HG02885 (cell line): Measurements from ENCODE around the gene PDE4A.

Experiments used
- ATAC-seq: cut with Tn5 transposase; IDR thresholded peaks from one replicate; pipeline ENCODE4 v1.9.1; 2021; ENCODE audit warnings: mild to moderate bottlenecking; ENCODE audit not compliant: unreplicated experiment, poor library complexity

PDE4A gene

GRCh38 chr19:10505583-10506229 lies 85.4 kb downstream of the PDE4A start:
- ATAC-seq, result no peak

- no peak for ATAC-seq
Measured at GRCh38 chr19:10508036-10508435, 87.7 kb downstream of the PDE4A start.

- no peak for ATAC-seq
Measured at GRCh38 chr19:10508707-10509106, 88.4 kb downstream of the PDE4A start.

GRCh38 chr19:10510301-10510802 lies 90.0 kb downstream of the PDE4A start:
- ATAC-seq, result no peak

GRCh38 chr19:10513223-10513622 lies 92.9 kb downstream of the PDE4A start:
- no peak for ATAC-seq

- ATAC-seq, result no peak
Measured at GRCh38 chr19:10514211-10515145, 94.1 kb downstream of the PDE4A start.

GRCh38 chr19:10516064-10516385 lies 95.7 kb downstream of the PDE4A start:
- ATAC-seq, result no peak

GRCh38 chr19:10516671-10517286 lies 96.4 kb downstream of the PDE4A start:
- no peak for ATAC-seq

- ATAC-seq, result no peak
Measured at GRCh38 chr19:10517361-10517759, 97.0 kb downstream of the PDE4A start, which contains the start of gene S1PR5. TSS of gene S1PR5 (minus strand) at chr19:10517447. CDS start at chr19:10515011, 2,436 bp downstream.

- ATAC-seq, result no peak
Measured at GRCh38 chr19:10517760-10518443, 97.6 kb downstream of the PDE4A start.

- no peak for ATAC-seq
Measured at GRCh38 chr19:10518444-10519361, 98.4 kb downstream of the PDE4A start.
